Measurements from ENCODE around the gene CDK5R2.

Gene CDK5R2

DNA sequence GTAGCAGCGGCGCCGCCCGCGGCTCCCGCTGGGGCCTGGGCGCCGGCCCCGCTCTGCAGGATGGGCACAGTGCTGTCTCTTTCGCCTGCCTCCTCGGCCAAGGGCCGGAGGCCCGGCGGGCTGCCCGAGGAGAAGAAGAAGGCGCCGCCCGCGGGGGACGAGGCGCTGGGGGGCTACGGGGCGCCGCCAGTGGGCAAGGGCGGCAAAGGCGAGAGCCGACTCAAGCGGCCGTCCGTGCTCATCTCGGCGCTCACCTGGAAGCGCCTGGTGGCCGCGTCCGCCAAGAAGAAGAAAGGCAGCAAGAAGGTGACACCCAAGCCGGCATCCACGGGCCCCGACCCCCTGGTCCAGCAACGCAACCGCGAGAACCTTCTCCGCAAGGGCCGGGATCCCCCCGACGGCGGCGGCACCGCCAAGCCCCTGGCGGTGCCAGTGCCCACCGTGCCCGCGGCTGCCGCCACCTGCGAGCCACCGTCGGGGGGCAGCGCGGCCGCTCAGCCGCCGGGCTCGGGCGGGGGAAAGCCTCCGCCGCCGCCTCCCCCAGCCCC is 369 bp downstream of the CDK5R2 start:
- Histone ChIP-seq H3K27me3 (peaks cover 4 to 89% of the 10 kb centered on the region in 2 donors), H3K27ac (no peak overlapping the region), H3K36me3 (no peaks in the 10 kb centered on the region), H3K4me3 (peak overlapping the region; percentile 22 to 39), H3K4me1 (peaks cover 0 to 30% (median 16%) of the 10 kb centered on the region in 4 donors), H3K9me3 (no peaks in the 10 kb centered on the region)
- DNase-seq, result no peak
- TF ChIP-seq, protein P1, sequence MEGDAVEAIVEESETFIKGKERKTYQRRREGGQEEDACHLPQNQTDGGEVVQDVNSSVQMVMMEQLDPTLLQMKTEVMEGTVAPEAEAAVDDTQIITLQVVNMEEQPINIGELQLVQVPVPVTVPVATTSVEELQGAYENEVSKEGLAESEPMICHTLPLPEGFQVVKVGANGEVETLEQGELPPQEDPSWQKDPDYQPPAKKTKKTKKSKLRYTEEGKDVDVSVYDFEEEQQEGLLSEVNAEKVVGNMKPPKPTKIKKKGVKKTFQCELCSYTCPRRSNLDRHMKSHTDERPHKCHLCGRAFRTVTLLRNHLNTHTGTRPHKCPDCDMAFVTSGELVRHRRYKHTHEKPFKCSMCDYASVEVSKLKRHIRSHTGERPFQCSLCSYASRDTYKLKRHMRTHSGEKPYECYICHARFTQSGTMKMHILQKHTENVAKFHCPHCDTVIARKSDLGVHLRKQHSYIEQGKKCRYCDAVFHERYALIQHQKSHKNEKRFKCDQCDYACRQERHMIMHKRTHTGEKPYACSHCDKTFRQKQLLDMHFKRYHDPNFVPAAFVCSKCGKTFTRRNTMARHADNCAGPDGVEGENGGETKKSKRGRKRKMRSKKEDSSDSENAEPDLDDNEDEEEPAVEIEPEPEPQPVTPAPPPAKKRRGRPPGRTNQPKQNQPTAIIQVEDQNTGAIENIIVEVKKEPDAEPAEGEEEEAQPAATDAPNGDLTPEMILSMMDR (IDR thresholded peaks at IDR 0.05), result no peak
- intact Hi-C loops (cut with DNase I; ENCODE audit: low total_unique reads), result no loop called here

DNA sequence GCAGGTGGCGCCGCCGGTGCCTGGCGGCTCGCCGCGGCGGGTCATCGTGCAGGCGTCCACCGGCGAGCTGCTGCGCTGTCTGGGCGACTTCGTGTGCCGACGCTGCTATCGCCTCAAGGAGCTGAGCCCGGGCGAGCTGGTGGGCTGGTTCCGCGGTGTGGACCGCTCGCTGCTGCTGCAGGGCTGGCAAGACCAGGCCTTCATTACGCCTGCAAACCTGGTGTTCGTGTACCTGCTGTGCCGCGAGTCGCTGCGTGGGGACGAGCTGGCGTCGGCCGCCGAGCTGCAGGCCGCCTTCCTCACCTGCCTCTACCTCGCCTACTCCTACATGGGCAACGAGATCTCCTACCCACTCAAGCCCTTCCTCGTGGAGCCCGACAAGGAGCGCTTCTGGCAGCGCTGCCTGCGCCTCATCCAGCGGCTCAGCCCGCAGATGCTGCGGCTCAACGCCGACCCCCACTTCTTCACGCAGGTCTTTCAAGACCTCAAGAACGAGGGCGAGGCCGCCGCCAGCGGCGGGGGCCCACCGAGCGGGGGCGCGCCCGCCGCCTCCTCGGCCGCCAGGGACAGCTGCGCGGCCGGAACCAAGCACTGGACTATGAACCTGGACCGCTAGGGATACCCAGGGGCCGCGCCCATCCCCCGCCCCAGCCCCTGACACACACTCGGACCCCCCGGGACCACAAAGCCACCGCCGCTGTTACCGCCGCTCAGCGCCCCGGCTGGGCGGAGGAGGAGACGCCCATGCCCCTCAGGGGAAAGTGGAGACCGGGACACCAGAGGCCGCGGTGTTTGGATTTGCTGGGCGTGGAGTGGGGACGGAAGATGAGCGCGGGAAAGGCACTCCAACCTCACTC is 1.1 kb downstream of the CDK5R2 start:
- Histone ChIP-seq H3K9me3 (no peaks in the 10 kb centered on the region), H3K27ac (no peak overlapping the region), H3K27me3 (peaks cover 4 to 88% of the 10 kb centered on the region in 2 donors), H3K4me3 (no peak overlapping the region), H3K4me1 (peaks cover 0 to 30% (median 16%) of the 10 kb centered on the region in 4 donors), H3K36me3 (no peaks in the 10 kb centered on the region)
- DNase-seq, result no peak
- intact Hi-C loops (cut with DNase I; ENCODE audit: low total_unique reads), result no loop called here
- TF ChIP-seq, protein P1 (IDR thresholded peaks at IDR 0.05), result no peak

DNA sequence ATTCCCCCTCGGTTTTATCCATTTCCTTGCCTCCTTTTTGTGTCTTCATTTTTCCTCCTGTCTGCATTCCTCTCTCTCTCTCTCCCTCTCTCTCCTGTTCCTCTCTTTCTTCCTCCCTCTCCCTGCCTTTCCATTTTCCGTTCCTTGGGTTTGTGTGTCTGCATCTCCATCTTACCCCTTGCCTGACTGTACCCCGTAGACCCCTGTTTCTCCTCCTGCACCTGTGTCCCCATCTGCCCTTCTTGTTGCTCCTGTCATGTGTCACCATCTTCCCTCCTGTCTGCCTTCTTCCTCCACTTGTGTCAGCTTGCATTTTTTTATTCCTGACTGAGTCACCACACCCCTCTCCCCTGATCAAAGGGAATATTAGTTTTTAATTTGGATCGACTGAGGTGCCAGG is 1.8 kb downstream of the CDK5R2 start:
- intact Hi-C loops (cut with DNase I; ENCODE audit: low total_unique reads), result no loop called here
- peaks cover 4 to 91% of the 10 kb centered on the region in 2 donors for H3K27me3 ChIP-seq
- no peaks in the 10 kb centered on the region for H3K36me3 ChIP-seq
- DNase-seq, result no peak
- H3K9me3 ChIP-seq, result no peaks in the 10 kb centered on the region
- no peak overlapping the region for H3K4me3 ChIP-seq
- no peak overlapping the region for H3K27ac ChIP-seq
- TF ChIP-seq, protein P1 (IDR thresholded peaks at IDR 0.05), result no peak
- H3K4me1 ChIP-seq, result peaks cover 0 to 30% (median 16%) of the 10 kb centered on the region in 4 donors

DNA sequence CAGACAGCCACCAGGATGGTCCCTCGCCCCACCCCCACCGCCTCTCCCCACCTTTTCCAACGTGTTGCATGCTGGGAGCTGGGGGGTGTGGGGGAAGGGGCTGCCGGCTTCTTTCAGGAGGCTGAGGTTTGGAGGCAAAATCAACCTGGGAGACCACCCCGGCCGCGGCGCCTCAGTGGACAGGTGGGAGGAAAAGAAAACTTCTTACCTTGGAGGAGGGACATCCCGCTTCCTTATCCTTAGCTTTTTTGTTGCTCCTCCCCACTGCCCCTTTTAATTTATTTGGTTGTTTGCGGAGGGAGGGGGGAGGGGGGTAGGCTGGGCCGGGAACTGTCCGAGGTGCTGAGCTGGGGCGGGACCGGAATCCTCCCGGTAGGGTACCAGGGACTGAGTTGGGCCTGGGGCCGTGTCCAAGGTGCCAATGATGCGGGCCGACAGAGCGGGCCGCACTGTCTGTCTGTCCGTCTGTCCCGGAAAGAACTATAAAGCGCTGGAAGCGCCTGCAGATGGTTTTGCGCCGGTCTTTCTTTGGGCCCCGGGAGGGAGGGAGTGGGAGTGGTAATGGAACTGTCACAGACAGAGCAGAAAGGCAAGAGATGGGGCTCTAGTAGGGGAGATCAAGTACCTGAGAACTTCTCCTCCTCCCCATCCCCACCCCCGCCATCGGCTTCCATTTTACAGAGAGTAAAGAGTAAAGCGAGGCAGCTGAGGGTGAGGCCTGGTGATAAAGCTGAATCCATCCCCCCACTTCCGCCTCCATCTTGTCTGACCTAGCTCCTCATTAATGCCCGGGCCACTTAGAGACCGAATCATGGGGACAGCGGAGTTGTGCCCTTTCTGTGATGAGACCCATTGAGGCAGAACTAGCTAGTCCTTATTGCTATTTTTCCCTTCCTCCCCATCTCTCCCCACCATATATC is 2.4 kb downstream of the CDK5R2 start:
- H3K27ac ChIP-seq, result no peak overlapping the region
- no peak overlapping the region for H3K4me3 ChIP-seq
- TF ChIP-seq, protein P1 (IDR thresholded peaks at IDR 0.05), result no peak
- peaks cover 0 to 30% (median 16%) of the 10 kb centered on the region in 4 donors for H3K4me1 ChIP-seq
- H3K27me3 ChIP-seq, result peaks cover 4 to 89% of the 10 kb centered on the region in 2 donors
- H3K9me3 ChIP-seq, result no peaks in the 10 kb centered on the region
- DNase-seq, result no peak
- intact Hi-C loops (cut with DNase I; ENCODE audit: low total_unique reads), result no loop called here
- H3K36me3 ChIP-seq, result no peaks in the 10 kb centered on the region

DNA sequence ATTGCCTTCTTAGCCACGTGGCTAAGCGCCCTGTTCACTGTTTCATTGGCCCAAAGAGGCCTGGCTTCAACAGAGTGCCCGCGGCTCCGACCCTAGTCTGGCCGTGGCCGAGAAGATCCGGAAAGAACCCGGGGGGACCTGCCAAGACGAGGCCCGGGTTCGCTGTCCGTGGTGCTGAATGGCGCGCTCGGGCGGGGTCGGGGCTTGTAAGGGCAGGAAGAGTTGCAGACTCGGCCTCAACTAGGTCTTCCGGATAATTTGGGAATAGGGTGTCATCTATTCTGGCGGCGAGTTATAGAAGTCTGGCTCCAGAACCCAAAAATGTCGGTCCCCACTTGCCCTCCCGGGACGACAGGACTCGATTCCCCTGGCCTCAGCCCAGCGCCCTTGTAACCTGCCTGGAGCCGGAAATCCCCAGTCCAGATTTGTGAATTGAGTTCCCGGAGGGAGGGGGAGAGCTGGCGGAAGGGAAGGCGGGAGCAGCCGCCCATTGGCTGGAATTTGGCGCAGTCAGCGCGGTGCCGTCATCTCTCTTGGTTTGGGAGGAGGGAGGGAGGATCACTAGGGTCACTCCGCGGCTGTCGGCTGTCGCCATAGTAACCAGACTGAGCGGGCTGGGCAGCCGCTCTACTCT is 3.5 kb downstream of the CDK5R2 start:
- TF ChIP-seq, protein P1 (IDR thresholded peaks at IDR 0.05), result no peak

More for the DNA sequence above, 3.5 kb downstream of the CDK5R2 start:
- H3K4me1 ChIP-seq, result peaks cover 0 to 30% (median 16%) of the 10 kb centered on the region in 4 donors
- no peaks in the 10 kb centered on the region for H3K9me3 ChIP-seq
- intact Hi-C loops (cut with DNase I; ENCODE audit: low total_unique reads), result no loop called here
- peak in 1 of 2 donors; percentile 47 for DNase-seq
- no peaks in the 10 kb centered on the region for H3K36me3 ChIP-seq
- H3K4me3 ChIP-seq, result no peak overlapping the region
- H3K27ac ChIP-seq, result no peak overlapping the region
- H3K27me3 ChIP-seq, result peaks cover 4 to 86% of the 10 kb centered on the region in 2 donors

Data from tibial artery (tissue), 4 donors.